ENCODE measurements around the gene RAPGEF4. TPM values are rescaled to one million over a fixed set of nuclear protein-coding genes. Genes with fewer than 3 reads are reported as not detected.

RAPGEF4 gene
- total RNA-seq, 1 experiment from 2014 or later, result 1.4 TPM

- H2BK5ac ChIP-seq (ENCODE audit: insufficient read length, low read length), result no peak overlapping the region
- no CpG with 5 or more reads among the region's 1 CpG for WGBS (ENCODE audit: extremely low coverage, insufficient read length, low lambda C conversion rate)
- H4K20me1 ChIP-seq (ENCODE audit: control insufficient read depth, insufficient read depth, insufficient read length), result peaks cover 2% of the 10 kb centered on the region
- H3K27me3 ChIP-seq (ENCODE audit: insufficient read depth, low read length), result no peaks in the 10 kb centered on the region
- no peak for TF ChIP-seq CTCF (conservative IDR thresholded peaks at IDR 0.05)
- H3K9me3 ChIP-seq (ENCODE audit: control insufficient read depth, low read depth, low read length), result no peaks in the 10 kb centered on the region
- H3K27me3 Mint-ChIP-seq (ENCODE audit: low read depth), result no peaks in the 10 kb centered on the region
- no peaks in the 10 kb centered on the region for H3K23me2 ChIP-seq (ENCODE audit: insufficient read length, low read depth, low read length, poor library complexity, severe bottlenecking)
- H3K36me3 Mint-ChIP-seq (ENCODE audit: insufficient read depth in 1 of 3, low read depth in 3 of 3), result no peaks in the 10 kb centered on the region
- no peak overlapping the region for H3K4me3 Mint-ChIP-seq
- no peak overlapping the region for H3K23ac ChIP-seq (ENCODE audit: insufficient read length, low read depth, low read length)
- no peak overlapping the region for H2BK12ac ChIP-seq (ENCODE audit: insufficient read length, low read depth, low read length)
- H4K8ac ChIP-seq (replicated peaks; ENCODE audit: insufficient read length, low read depth, low read length), result no peak overlapping the region
- H2BK15ac ChIP-seq (ENCODE audit: low read depth, low read length), result no peak overlapping the region
- H3K56ac ChIP-seq (ENCODE audit: insufficient read length, low read depth, low read length), result no peak overlapping the region
- no peak overlapping the region for H2AK5ac ChIP-seq (ENCODE audit: insufficient read length, low read length)
- H4K5ac ChIP-seq (ENCODE audit: insufficient read length, low read depth, low read length), result no peak overlapping the region
- no peak overlapping the region for H3K27ac ChIP-seq (ENCODE audit: insufficient read length, low read depth, low read length)
- no peak overlapping the region for H3K14ac ChIP-seq (ENCODE audit: insufficient read depth, low read length)
- DNase-seq, result no peak
- no peak overlapping the region for H3K18ac ChIP-seq (ENCODE audit: insufficient read length, low read depth, low read length)
- no peaks in the 10 kb centered on the region for H3K9me3 Mint-ChIP-seq
- H3K4ac ChIP-seq (ENCODE audit: low read depth, low read length), result no peak overlapping the region
- H3K27ac Mint-ChIP-seq, result no peak overlapping the region
- no peak overlapping the region for H4K91ac ChIP-seq (ENCODE audit: insufficient read length, low read depth, low read length)
- no peak overlapping the region for H2BK120ac ChIP-seq (ENCODE audit: low read depth, low read length, poor library complexity, severe bottlenecking)
- peaks cover 10 to 31% of the 10 kb centered on the region in 2 experiments for H3K4me1 Mint-ChIP-seq
- no peak overlapping the region for H3T11ph ChIP-seq (ENCODE audit: low read length)
- no peak overlapping the region for H3K9ac ChIP-seq (ENCODE audit: extremely low read depth, insufficient read length, low read length)
- H2AFZ ChIP-seq (ENCODE audit: low read length), result no peak overlapping the region
- no peak overlapping the region for H2BK20ac ChIP-seq (ENCODE audit: low read depth, low read length, poor library complexity, severe bottlenecking)
- H3K4me2 ChIP-seq (ENCODE audit: insufficient read depth, insufficient read length, low read length), result no peak overlapping the region
- H3K4me1 ChIP-seq (ENCODE audit: insufficient read depth, low read length), result peaks cover 2% of the 10 kb centered on the region; the same call in 1 of the 2 replicates
- no peaks in the 10 kb centered on the region for H3K79me1 ChIP-seq (ENCODE audit: insufficient read depth, low read depth, low read length, poor library complexity, severe bottlenecking)
- H3K79me2 ChIP-seq (ENCODE audit: insufficient read depth, low read length), result no peaks in the 10 kb centered on the region
Observed at GRCh38 chr2:172904236-172904635, 168.6 kb downstream of the RAPGEF4 start.
